K562 (cell line): ENCODE data around the gene SATB1. TPM values are rescaled to one million over a fixed set of nuclear protein-coding genes. Genes with fewer than 3 reads are reported as not detected.

Source experiments
- ATAC-seq: fragments of 200-7000 bp; cut with Tn5 transposase; 3 replicates; pipeline ENCODE4 v1.9.1; 2020; ENCODE audit warnings: moderate library complexity
- BruUV-seq: library from RNA; stranded (reverse); fragments of 400-500 nt; replicated peaks from 2 replicates; lab custom pipeline; 2021; lab: Mats Ljungman, UMichigan
- CTCF ChIA-PET: fragments of 300-600 bp; formaldehyde crosslinking; extraction: SDS; loops from one replicate; lab custom pipeline; 2021; ENCODE audit warnings: low intra/inter-chr PET ratio; lab: Yijun Ruan, JAX
- POLR2A ChIA-PET: fragments of 300-600, 350-650 bp; sonication (Branson Sonifier 250); formaldehyde crosslinking; extraction: SDS; loops from one replicate; lab custom pipeline; 2021; ENCODE audit warnings: antibody characterized with exemption, inconsistent platforms; lab: Yijun Ruan, JAX
- DNase-seq, 4 experiments: peaks; one replicate each; pipeline versions ENCODE4 v3.0.0 to v3.0.0-alpha.2; 2011 to 2018; ENCODE audit warnings: low spot score in 3 of 4, mixed read lengths in 3 of 4; ENCODE audit errors: extremely low read depth in 1 of 4
- FAIRE-seq: peaks from 2 replicates; lab custom pipeline; 2011; peaks lifted over from hg19 to GRCh38; lab: Jason Lieb, UNC
- H2AFZ ChIP-seq: 2 replicates; pipeline ENCODE4 v1.6.0; 2011; ENCODE audit warnings: low read depth, low read length, control low read depth, inconsistent platforms
- H3K27ac ChIP-seq: fragments of 200-600 bp; 3 replicates; pipeline ENCODE4 v1.8.0; 2011; ENCODE audit warnings: low read depth, mild to moderate bottlenecking, control low read depth, inconsistent platforms, low read length, moderate library complexity, mixed read lengths; ENCODE audit errors: extremely low read depth
- H3K27me3 ChIP-seq, 2 experiments: fragments of 300-600 bp in 1 of 2; 2 replicates in 1 of 2; 3 replicates in 1 of 2; pipeline versions ENCODE4 v1.6.0 to v1.8.0; 2011; ENCODE audit warnings: inconsistent platforms in 2 of 2, low read length in 2 of 2, mild to moderate bottlenecking in 1 of 2, mixed read lengths in 1 of 2, moderate library complexity in 1 of 2; ENCODE audit not compliant: control insufficient read depth in 2 of 2, insufficient read depth in 2 of 2
- H3K36me3 ChIP-seq: fragments of 300-600 bp; 3 replicates; pipeline ENCODE4 v1.8.0; 2011; ENCODE audit warnings: mild to moderate bottlenecking, low read length, inconsistent platforms; ENCODE audit not compliant: control insufficient read depth, insufficient read depth
- H3K4me1 ChIP-seq, 2 experiments: fragments of 200-600 bp in 1 of 2; replicated peaks in 1 of 2; 2 replicates in 1 of 2; 3 replicates in 1 of 2; pipeline versions ENCODE4 v1.5.1 to v1.8.0; 2011; ENCODE audit warnings: inconsistent platforms in 2 of 2, low read length in 2 of 2, mild to moderate bottlenecking in 1 of 2, mixed read lengths in 1 of 2, moderate library complexity in 1 of 2; ENCODE audit not compliant: control insufficient read depth in 2 of 2, insufficient read depth in 2 of 2
- H3K4me2 ChIP-seq: 2 replicates; pipeline ENCODE4 v1.6.1; 2011; ENCODE audit warnings: low read length, control low read depth, inconsistent platforms, mixed read lengths; ENCODE audit not compliant: insufficient read depth
- H3K4me3 ChIP-seq: fragments of 200-600 bp; sonication (generic), shearing (Covaris generic); 2 replicates; pipeline ENCODE4 v1.5.1; 2016; ENCODE audit warnings: control low read depth, inconsistent platforms
- H3K79me2 ChIP-seq: fragments of 200-600 bp; 3 replicates; pipeline ENCODE4 v1.8.0; 2011; ENCODE audit warnings: low read length, inconsistent platforms; ENCODE audit not compliant: control insufficient read depth, insufficient read depth
- H3K9ac ChIP-seq, 2 experiments: 2 replicates each; pipeline versions ENCODE4 v1.6.0 to v1.6.1; 2011; ENCODE audit warnings: low read depth in 2 of 2, low read length in 2 of 2, control low read depth in 1 of 2, inconsistent platforms in 1 of 2, mild to moderate bottlenecking in 1 of 2, mixed read lengths in 1 of 2; ENCODE audit not compliant: insufficient read depth in 1 of 2
- H3K9me1 ChIP-seq: one replicate; pipeline ENCODE4 v1.6.0; 2011; ENCODE audit warnings: inconsistent platforms, mild to moderate bottlenecking, low read length, moderate library complexity; ENCODE audit not compliant: control insufficient read depth, insufficient read depth
- H3K9me3 ChIP-seq: replicated peaks from 2 replicates; pipeline ENCODE4 v1.5.1; 2011; ENCODE audit warnings: low read depth, low read length, inconsistent platforms; ENCODE audit not compliant: control insufficient read depth, insufficient read depth
- H4K20me1 ChIP-seq: replicated peaks from 2 replicates; pipeline ENCODE4 v1.6.1; 2011; ENCODE audit warnings: low read length, inconsistent platforms, mixed read lengths; ENCODE audit not compliant: control insufficient read depth, insufficient read depth
- BACH1 ChIP-seq: fragments of 200-800 bp; sonication (Bioruptor generic); IDR thresholded peaks from 2 replicates; pipeline ENCODE4 v1.6.1; 2016; ENCODE audit warnings: missing genetic modification characterization, missing compliant biosample characterization
- CHAMP1 ChIP-seq: fragments of 450-650 bp; IDR thresholded peaks from 2 replicates; pipeline ENCODE4 v1.6.1; 2016; ENCODE audit warnings: mild to moderate bottlenecking
- IRF9 ChIP-seq: fragments of 450-650 bp; IDR thresholded peaks from 2 replicates; pipeline ENCODE4 v1.6.1; 2016; ENCODE audit warnings: missing biosample characterization, missing genetic modification characterization
- LARP7 ChIP-seq: fragments of 450-650 bp; IDR thresholded peaks from 2 replicates; pipeline ENCODE4 v1.6.1; 2016
- XRCC3 ChIP-seq: fragments of 450-650 bp; IDR thresholded peaks from 2 replicates; pipeline ENCODE4 v1.6.1; 2017; ENCODE audit warnings: mild to moderate bottlenecking, moderate library complexity
- ZC3H8 ChIP-seq: fragments of 450-650 bp; IDR thresholded peaks from 2 replicates; pipeline ENCODE4 v1.6.1; 2017
- ZNF354B ChIP-seq: fragments of 250-450 bp; sonication (Bioruptor Pico); IDR thresholded peaks from 2 replicates; pipeline ENCODE4 v1.4.0; 2020
- ZNF436 ChIP-seq: fragments of 250-450, 450-650 bp; sonication (Bioruptor Pico); formaldehyde crosslinking; IDR thresholded peaks from 2 replicates; pipeline ENCODE4 v1.7.0; 2020; ENCODE audit warnings: mild to moderate bottlenecking
- ZNF592 ChIP-seq: fragments of 450-650 bp; IDR thresholded peaks from 2 replicates; pipeline ENCODE4 v1.6.1; 2017; ENCODE audit warnings: antibody characterized with exemption, mild to moderate bottlenecking
- WGBS: fragments of 100-300 bp; shearing (Covaris generic); methylation state at CpG from one replicate; pipeline ENCODE4 v1.1.6; 2016; ENCODE audit warnings: low coverage, mixed read lengths; ENCODE audit not compliant: insufficient coverage; ENCODE audit errors: missing lambda C conversion rate; 5-methylcytosine and 5-hydroxymethylcytosine counted together
- in situ Hi-C: fragments of 300-500 bp; cut with MboI; formaldehyde crosslinking; loops from 4 replicates; pipeline ENCODE4 v1.15.0; 2018; ENCODE audit warnings: inconsistent platforms, mixed read lengths
- intact Hi-C: fragments of 100-400 bp; cut with micrococcal nuclease; formaldehyde crosslinking; loops from 2 replicates; pipeline ENCODE4 v1.14.2; 2022
- polyA plus RNA-seq, 8 experiments: library from polyadenylated mRNA; depleted of rRNA in 4 of 8; stranded (reverse) in 5 of 8; unstranded in 3 of 8; fragments of >200 nt; fragmentation: Nextera tagmentation in 2 of 8; fragmentation: Illumina TruSeq in 1 of 8; extraction: Ambion mirVana in 2 of 8; extraction: Trizol in 1 of 8; gene quantifications; 2 replicates each; pipeline versions ENCODE4 v1.2.1 to v1.2.3, GENCODE V29; 2011 to 2014; ENCODE audit warnings: inconsistent platforms in 1 of 8, missing spikeins in 1 of 8
- total RNA-seq, 7 experiments: library from RNA; depleted of rRNA in 6 of 7; stranded (reverse); fragments of >200 nt in 6 of 7; fragmentation: Illumina TruSeq in 2 of 7; extraction: Trizol in 2 of 7; gene quantifications; 2 replicates each; pipeline versions ENCODE4 v1.2.1 to v1.2.3, GENCODE V29; 2011 to 2021; ENCODE audit warnings: low replicate concordance in 1 of 7

Gene SATB1
- total and polyA plus RNA-seq, 9 of the 15 experiments (the other 6 are each of a cell fraction or from before 2014, with no cell fraction given) = 0.03 to 2.5 (median 0.15) TPM; not detected in 1

- CTCF ChIA-PET = no interaction called here
- FAIRE-seq (no peak), ATAC-seq (no peak), DNase-seq (no peak)
- no peak overlapping the region for H3K27ac ChIP-seq
- BruUV-seq = no TSS peak
- POLR2A ChIA-PET = no interaction called here
- TF ChIP-seq BACH1 = no peak
- TF ChIP-seq IRF9 = no peak
- no peak for TF ChIP-seq ZNF354B (CRISPR knock-in tag)
- TF ChIP-seq ZC3H8 = no peak
- TF ChIP-seq ZNF592 = no peak
- TF ChIP-seq LARP7 = no peak
- no peak for TF ChIP-seq CHAMP1
- no peak for TF ChIP-seq ZNF436
- TF ChIP-seq XRCC3 = no peak
- H3K4me2 ChIP-seq = no peak overlapping the region
- H2AFZ ChIP-seq = no peak overlapping the region
- no peaks in the 10 kb centered on the region for H3K27me3 ChIP-seq
- H3K9me3 ChIP-seq = no peaks in the 10 kb centered on the region
- 0% methylated on average over 3 of the region's 3 CpGs for WGBS
- in situ Hi-C loops (no loop called here), intact Hi-C loops (no loop called here)
- no peaks in the 10 kb centered on the region for H3K9me1 ChIP-seq
- no peak overlapping the region for H3K9ac ChIP-seq
- no peaks in the 10 kb centered on the region for H3K79me2 ChIP-seq
- H3K4me1 ChIP-seq = no peaks in the 10 kb centered on the region
- H3K4me3 ChIP-seq = no peak overlapping the region
- H3K36me3 ChIP-seq = no peaks in the 10 kb centered on the region
- no peaks in the 10 kb centered on the region for H4K20me1 ChIP-seq
These were observed 48.5 kb downstream of the SATB1 start for GRCh38 chr3:18376682-18377081.
